Osteocyte (in vitro differentiated cells): Measurements from ENCODE around the gene BRDT. TPM values are rescaled to one million over a fixed set of nuclear protein-coding genes. Genes with fewer than 3 reads are reported as not detected.

ENCODE experiments used
- DNase-seq: peaks from one replicate; pipeline ENCODE4 v3.0.0; 2021; ENCODE audit warnings: mixed read lengths; ENCODE audit not compliant: unreplicated experiment; ENCODE audit errors: extremely low spot score
- H3K27ac Mint-ChIP-seq: one replicate; pipeline ENCODE4 v1.8.0; 2021; ENCODE audit warnings: mild to moderate bottlenecking, mixed read lengths; ENCODE audit not compliant: unreplicated experiment
- H3K27me3 Mint-ChIP-seq: one replicate; pipeline ENCODE4 v1.8.0; 2021; ENCODE audit warnings: mixed read lengths; ENCODE audit not compliant: unreplicated experiment
- H3K36me3 Mint-ChIP-seq: one replicate; pipeline ENCODE4 v1.8.0; 2021; ENCODE audit warnings: mixed read lengths; ENCODE audit not compliant: unreplicated experiment
- H3K4me1 Mint-ChIP-seq: one replicate; pipeline ENCODE4 v1.8.0; 2021; ENCODE audit warnings: mixed read lengths; ENCODE audit not compliant: unreplicated experiment
- H3K4me3 Mint-ChIP-seq: one replicate; pipeline ENCODE4 v1.8.0; 2021; ENCODE audit warnings: mild to moderate bottlenecking, moderate library complexity, mixed read lengths; ENCODE audit not compliant: unreplicated experiment
- H3K9me3 Mint-ChIP-seq: one replicate; pipeline ENCODE4 v1.8.0; 2021; ENCODE audit warnings: mixed read lengths; ENCODE audit not compliant: unreplicated experiment
- long read RNA-seq: library from polyadenylated mRNA; unstranded; transcript quantifications from one replicate; pipeline ENCODE4 v2.0.0, GENCODE V29; 2021
- total RNA-seq: library from RNA; stranded (reverse); gene quantifications from 2 replicates; pipeline ENCODE4 v1.2.1, GENCODE V29; 2021
- TF ChIP-seq, protein P1 (sequence below): fragments of 200-600 bp; sonication (generic); IDR thresholded peaks from 2 replicates; pipeline ENCODE4 v1.5.0; 2021; ENCODE audit warnings: antibody characterized with exemption, mild to moderate bottlenecking, moderate library complexity

BRDT gene
- not detected in 2 replicates for total RNA-seq
- long read RNA-seq, result 0 reads

GRCh38 chr1:91949356-91949699 lies at the start of gene BRDT:
Gene BRDT (plus strand): TSS chr1:91949401. CDS start chr1:91962755, 13,354 bp downstream.
- Mint-ChIP-seq H3K27ac (no peak within 1 kb of the TSS), H3K4me1 (no peaks in the 10 kb centered on the region), H3K4me3 (no peak within 1 kb of the TSS), H3K9me3 (no peaks in the 10 kb centered on the region), H3K36me3 (no peaks in the 10 kb centered on the region), H3K27me3 (no peaks in the 10 kb centered on the region)
- peak; percentile 79 for DNase-seq
- TF ChIP-seq, protein P1, sequence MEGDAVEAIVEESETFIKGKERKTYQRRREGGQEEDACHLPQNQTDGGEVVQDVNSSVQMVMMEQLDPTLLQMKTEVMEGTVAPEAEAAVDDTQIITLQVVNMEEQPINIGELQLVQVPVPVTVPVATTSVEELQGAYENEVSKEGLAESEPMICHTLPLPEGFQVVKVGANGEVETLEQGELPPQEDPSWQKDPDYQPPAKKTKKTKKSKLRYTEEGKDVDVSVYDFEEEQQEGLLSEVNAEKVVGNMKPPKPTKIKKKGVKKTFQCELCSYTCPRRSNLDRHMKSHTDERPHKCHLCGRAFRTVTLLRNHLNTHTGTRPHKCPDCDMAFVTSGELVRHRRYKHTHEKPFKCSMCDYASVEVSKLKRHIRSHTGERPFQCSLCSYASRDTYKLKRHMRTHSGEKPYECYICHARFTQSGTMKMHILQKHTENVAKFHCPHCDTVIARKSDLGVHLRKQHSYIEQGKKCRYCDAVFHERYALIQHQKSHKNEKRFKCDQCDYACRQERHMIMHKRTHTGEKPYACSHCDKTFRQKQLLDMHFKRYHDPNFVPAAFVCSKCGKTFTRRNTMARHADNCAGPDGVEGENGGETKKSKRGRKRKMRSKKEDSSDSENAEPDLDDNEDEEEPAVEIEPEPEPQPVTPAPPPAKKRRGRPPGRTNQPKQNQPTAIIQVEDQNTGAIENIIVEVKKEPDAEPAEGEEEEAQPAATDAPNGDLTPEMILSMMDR, result no peak

DNA sequence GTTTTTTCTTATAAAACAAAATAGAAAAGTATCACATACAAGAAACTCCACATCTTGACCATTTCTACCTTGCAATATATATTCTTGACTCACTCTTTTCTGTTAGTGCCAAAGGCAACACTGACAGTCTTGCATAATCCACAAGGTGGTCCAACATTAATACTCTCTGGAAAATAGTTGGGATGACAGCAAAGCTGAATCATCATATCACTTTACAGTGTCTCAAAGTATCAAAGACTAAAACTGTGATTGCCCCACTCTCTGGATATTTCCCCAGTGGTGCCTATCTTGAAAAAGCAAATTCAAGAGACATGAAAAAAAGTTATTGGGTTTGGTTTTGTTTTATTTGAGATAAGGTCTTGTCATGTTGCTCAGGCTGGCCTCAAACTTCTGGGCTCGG lies 48.6 kb upstream of the BRDT start:
- TF ChIP-seq, protein P1, result no peak
- Mint-ChIP-seq H3K4me3 (no peak overlapping the region), H3K4me1 (peaks cover 12% of the 10 kb centered on the region), H3K27ac (peak overlapping the region; percentile 28), H3K36me3 (no peaks in the 10 kb centered on the region), H3K9me3 (no peaks in the 10 kb centered on the region), H3K27me3 (no peaks in the 10 kb centered on the region)
- DNase-seq, result no peak

GRCh38 chr1:91901231-91901630 lies 48.0 kb upstream of the BRDT start:
- Mint-ChIP-seq H3K9me3 (no peaks in the 10 kb centered on the region), H3K27me3 (no peaks in the 10 kb centered on the region), H3K27ac (peak overlapping the region; percentile 28), H3K36me3 (no peaks in the 10 kb centered on the region), H3K4me1 (peaks cover 12% of the 10 kb centered on the region), H3K4me3 (no peak overlapping the region)
- TF ChIP-seq, protein P1, result no peak
- no peak for DNase-seq

GRCh38 chr1:91912266-91912665 lies 36.9 kb upstream of the BRDT start:
- no peak overlapping the region for H3K4me3 Mint-ChIP-seq
- peaks cover 10% of the 10 kb centered on the region for H3K4me1 Mint-ChIP-seq
- peak overlapping the region; percentile 16 for H3K27ac Mint-ChIP-seq
- no peaks in the 10 kb centered on the region for H3K27me3 Mint-ChIP-seq
- no peaks in the 10 kb centered on the region for H3K36me3 Mint-ChIP-seq
- no peaks in the 10 kb centered on the region for H3K9me3 Mint-ChIP-seq
- TF ChIP-seq, protein P1, result no peak
- DNase-seq, result no peak

DNA sequence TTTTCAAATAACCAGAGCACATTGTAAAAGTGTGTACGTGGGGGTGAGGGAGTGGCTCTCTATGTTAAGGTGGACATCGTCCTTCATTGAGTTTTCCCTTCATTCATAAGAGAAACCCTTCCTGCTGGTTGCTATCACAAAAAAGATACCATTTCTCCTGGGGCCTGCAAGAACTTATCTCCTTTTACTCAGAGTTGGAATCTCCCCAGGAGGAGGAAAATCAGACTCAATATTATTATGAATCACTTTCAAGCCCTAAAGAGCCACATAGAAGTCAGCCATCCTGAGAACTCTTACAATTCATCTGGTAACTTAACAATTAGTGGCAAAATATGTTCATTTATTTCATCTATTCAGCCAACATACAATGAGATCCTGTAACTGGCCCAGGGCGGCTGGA lies 36.2 kb upstream of the BRDT start:
- Mint-ChIP-seq H3K4me3 (no peak overlapping the region), H3K36me3 (no peaks in the 10 kb centered on the region), H3K27me3 (no peaks in the 10 kb centered on the region), H3K9me3 (no peaks in the 10 kb centered on the region), H3K27ac (no peak overlapping the region), H3K4me1 (peaks cover 10% of the 10 kb centered on the region)
- TF ChIP-seq, protein P1, result no peak
- DNase-seq, result no peak
